A673 (cell line): ENCODE results near the gene RAD23B.

ENCODE experiments used
- EZH2 ChIP-seq: fragments of 200-600 bp; sonication (generic); IDR thresholded peaks from 2 replicates; pipeline ENCODE4 v1.6.1; 2017; ENCODE audit warnings: borderline replicate concordance, low read depth, mild to moderate bottlenecking, mixed read lengths, antibody characterized with exemption, low read length; ENCODE audit not compliant: poor library complexity, severe bottlenecking
- TF ChIP-seq, protein P1 (sequence below): fragments of 300-800, 200-600 bp; sonication (generic); conservative IDR thresholded peaks from 2 replicates; pipeline ENCODE4 v1.5.1; 2017; ENCODE audit warnings: low read depth, mild to moderate bottlenecking, antibody characterized with exemption, low read length, moderate library complexity, mixed read lengths

DNA sequence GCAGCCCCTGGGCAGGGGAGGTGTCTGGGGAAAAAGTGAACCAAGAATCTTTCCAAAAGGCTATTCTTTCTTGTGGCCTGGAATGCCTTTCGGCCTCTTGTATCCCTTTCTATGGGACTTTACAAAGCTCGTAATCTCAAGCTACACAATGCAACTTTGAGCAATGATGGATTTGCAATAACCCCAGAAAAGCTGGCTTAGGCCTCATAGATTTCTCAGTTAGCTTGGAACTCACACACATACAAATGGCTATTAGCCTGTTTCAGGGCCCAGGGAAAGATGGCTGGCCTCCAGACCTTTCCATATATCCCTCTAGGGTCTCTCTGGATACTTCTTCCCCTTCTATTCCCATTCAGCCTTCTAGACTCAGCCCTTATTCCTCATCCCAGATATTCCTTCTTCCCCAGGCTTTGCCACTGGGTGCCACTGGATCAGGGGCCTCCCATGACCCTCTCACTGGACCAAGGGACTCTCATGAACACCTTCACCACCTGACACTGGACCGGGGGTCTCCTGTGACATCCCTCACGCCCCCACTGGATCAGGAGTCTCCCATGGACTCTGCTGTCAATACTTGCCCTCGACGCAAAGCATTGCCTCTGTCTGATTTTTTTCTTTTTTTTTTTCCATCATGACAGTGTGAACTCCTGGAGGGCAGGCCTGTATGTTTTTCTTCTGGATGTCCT lies 59.5 kb downstream of the RAD23B start:
- TF ChIP-seq, protein P1, sequence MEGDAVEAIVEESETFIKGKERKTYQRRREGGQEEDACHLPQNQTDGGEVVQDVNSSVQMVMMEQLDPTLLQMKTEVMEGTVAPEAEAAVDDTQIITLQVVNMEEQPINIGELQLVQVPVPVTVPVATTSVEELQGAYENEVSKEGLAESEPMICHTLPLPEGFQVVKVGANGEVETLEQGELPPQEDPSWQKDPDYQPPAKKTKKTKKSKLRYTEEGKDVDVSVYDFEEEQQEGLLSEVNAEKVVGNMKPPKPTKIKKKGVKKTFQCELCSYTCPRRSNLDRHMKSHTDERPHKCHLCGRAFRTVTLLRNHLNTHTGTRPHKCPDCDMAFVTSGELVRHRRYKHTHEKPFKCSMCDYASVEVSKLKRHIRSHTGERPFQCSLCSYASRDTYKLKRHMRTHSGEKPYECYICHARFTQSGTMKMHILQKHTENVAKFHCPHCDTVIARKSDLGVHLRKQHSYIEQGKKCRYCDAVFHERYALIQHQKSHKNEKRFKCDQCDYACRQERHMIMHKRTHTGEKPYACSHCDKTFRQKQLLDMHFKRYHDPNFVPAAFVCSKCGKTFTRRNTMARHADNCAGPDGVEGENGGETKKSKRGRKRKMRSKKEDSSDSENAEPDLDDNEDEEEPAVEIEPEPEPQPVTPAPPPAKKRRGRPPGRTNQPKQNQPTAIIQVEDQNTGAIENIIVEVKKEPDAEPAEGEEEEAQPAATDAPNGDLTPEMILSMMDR: no peak
- TF ChIP-seq EZH2: no peak
